Transverse colon (tissue), 4 donors: ENCODE data around the gene MAML1.

Experiments used
- POLR2A ChIP-seq: fragments of 450-650 bp; IDR thresholded peaks from one replicate; pipeline ENCODE4 v1.6.1; 2016; ENCODE audit warnings: antibody characterized with exemption, mild to moderate bottlenecking, moderate library complexity
- POLR2AphosphoS5 ChIP-seq, 3 donors: sonication (generic); formaldehyde crosslinking; IDR thresholded peaks; one replicate each; pipeline ENCODE4 v1.6.1; 2016; ENCODE audit warnings: antibody characterized with exemption in 3 of 3
- TF ChIP-seq, protein P1 (sequence below), 5 experiments: fragments of 200-600 bp in 3 of 5; fragments of 450-650 bp in 2 of 5; sonication (generic) in 3 of 5; IDR thresholded peaks; 1 replicate in 2 of 5; 2 replicates in 3 of 5; pipeline ENCODE4 v1.5.1; 2016 to 2017; ENCODE audit warnings: antibody characterized with exemption in 5 of 5, inconsistent platforms in 3 of 5, mild to moderate bottlenecking in 2 of 5, moderate library complexity in 1 of 5

DNA sequence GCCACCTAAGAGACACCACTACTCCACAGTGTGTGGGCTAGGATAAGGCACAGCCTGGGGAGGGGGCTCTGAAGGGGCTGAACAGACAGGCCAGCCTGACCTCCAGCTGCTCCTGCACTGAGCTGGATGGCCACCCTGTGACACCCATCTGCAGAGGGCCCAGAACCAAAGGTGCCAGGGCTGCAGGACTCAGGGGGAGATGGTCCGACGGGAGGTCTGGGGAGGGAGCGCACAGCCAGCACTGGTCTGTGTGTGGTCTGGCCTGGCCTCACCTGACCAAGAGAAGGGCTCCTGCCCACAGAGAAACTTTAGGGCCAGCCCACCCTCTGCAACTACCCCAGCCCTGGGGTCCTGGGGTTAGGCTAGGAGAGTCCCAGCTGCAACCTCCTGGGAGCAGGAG lies 62.0 kb downstream of the MAML1 start:
- TF ChIP-seq, protein P1, sequence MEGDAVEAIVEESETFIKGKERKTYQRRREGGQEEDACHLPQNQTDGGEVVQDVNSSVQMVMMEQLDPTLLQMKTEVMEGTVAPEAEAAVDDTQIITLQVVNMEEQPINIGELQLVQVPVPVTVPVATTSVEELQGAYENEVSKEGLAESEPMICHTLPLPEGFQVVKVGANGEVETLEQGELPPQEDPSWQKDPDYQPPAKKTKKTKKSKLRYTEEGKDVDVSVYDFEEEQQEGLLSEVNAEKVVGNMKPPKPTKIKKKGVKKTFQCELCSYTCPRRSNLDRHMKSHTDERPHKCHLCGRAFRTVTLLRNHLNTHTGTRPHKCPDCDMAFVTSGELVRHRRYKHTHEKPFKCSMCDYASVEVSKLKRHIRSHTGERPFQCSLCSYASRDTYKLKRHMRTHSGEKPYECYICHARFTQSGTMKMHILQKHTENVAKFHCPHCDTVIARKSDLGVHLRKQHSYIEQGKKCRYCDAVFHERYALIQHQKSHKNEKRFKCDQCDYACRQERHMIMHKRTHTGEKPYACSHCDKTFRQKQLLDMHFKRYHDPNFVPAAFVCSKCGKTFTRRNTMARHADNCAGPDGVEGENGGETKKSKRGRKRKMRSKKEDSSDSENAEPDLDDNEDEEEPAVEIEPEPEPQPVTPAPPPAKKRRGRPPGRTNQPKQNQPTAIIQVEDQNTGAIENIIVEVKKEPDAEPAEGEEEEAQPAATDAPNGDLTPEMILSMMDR (IDR thresholded peaks at IDR 0.05), result no peak
- TF ChIP-seq POLR2A (no peak), POLR2AphosphoS5 (IDR thresholded peaks at IDR 0.05) (no peak)
